ENCODE measurements around the gene MBL2. TPM values are rescaled to one million over a fixed set of nuclear protein-coding genes. Genes with fewer than 3 reads are reported as not detected.

Gene MBL2
- total and polyA plus RNA-seq, 2 donors (not counting 1 experiment from before 2014, with no cell fraction given), result not detected

DNA sequence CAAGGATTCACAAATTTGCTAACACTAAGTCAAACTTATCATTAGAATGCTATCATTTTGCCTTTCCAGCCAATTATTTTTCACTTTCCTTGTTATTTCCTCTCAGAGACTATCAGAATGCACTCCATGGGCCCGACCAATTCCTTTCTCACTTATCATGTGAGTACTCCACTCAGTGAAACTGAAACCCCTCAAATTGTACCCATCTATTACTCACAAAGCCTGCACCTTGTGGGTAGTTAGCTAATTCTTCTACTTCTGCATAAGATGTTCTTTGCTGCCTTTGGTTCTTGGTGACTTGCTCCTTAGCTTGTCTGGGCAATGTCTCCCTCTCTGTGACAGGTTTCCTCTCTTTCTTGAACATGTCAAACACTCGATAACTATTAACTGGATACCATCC, 35.2 kb upstream of the MBL2 start:
- Histone ChIP-seq H3K27ac (ENCODE audit: low read length in 2 of 2) (no peak overlapping the region), H3K79me2 (ENCODE audit: control insufficient read depth, insufficient read depth, low read length) (no peaks in the 10 kb centered on the region), H3K4me1 (ENCODE audit: control insufficient read depth in 2 of 2, insufficient read depth in 2 of 2, low read length in 2 of 2) (no peaks in the 10 kb centered on the region), H2AFZ (ENCODE audit: insufficient read depth, low read depth, low read length, poor library complexity, severe bottlenecking) (no peak overlapping the region), H3K9ac (ENCODE audit: low read length) (no peak overlapping the region), H3K4me3 (ENCODE audit: control extremely low read depth in 1 of 5, extremely low read depth in 1 of 5, insufficient read depth in 1 of 5, low read depth in 2 of 5, low read length in 4 of 5) (no peak overlapping the region), H3K27me3 (replicated peaks in 1 of 4; ENCODE audit: control extremely low read depth in 1 of 4, control insufficient read depth in 3 of 4, insufficient read depth in 4 of 4, low read length in 3 of 4) (no peaks in the 10 kb centered on the region), H3K36me3 (replicated peaks in 1 of 2; ENCODE audit: control extremely low read depth in 1 of 2, control insufficient read depth in 1 of 2, extremely low read depth in 1 of 2, insufficient read depth in 2 of 2, low read length in 1 of 2) (no peaks in the 10 kb centered on the region), H4K20me1 (ENCODE audit: control insufficient read depth, insufficient read depth, low read length, poor library complexity, severe bottlenecking) (no peaks in the 10 kb centered on the region), H3K9me3 (ENCODE audit: control extremely low read depth in 1 of 3, control insufficient read depth in 2 of 3, insufficient read depth in 1 of 3, low read length in 2 of 3) (no peaks in the 10 kb centered on the region), H3K4me2 (replicated peaks; ENCODE audit: low read depth, low read length, poor library complexity, severe bottlenecking) (no peak overlapping the region)
- Mint-ChIP-seq H3K27me3 (no peaks in the 10 kb centered on the region), H3K9me3 (ENCODE audit: insufficient read depth) (no peaks in the 10 kb centered on the region), H3K4me3 (no peak overlapping the region), H3K27ac (no peak overlapping the region), H3K4me1 (no peaks in the 10 kb centered on the region)
- DNase-seq, result no peak
- intact Hi-C loops (cut with micrococcal nuclease), result no loop called here
- ChIA-PET POLR2A (no interaction called here), CTCF (no interaction called here)
- TF ChIP-seq, protein P1, sequence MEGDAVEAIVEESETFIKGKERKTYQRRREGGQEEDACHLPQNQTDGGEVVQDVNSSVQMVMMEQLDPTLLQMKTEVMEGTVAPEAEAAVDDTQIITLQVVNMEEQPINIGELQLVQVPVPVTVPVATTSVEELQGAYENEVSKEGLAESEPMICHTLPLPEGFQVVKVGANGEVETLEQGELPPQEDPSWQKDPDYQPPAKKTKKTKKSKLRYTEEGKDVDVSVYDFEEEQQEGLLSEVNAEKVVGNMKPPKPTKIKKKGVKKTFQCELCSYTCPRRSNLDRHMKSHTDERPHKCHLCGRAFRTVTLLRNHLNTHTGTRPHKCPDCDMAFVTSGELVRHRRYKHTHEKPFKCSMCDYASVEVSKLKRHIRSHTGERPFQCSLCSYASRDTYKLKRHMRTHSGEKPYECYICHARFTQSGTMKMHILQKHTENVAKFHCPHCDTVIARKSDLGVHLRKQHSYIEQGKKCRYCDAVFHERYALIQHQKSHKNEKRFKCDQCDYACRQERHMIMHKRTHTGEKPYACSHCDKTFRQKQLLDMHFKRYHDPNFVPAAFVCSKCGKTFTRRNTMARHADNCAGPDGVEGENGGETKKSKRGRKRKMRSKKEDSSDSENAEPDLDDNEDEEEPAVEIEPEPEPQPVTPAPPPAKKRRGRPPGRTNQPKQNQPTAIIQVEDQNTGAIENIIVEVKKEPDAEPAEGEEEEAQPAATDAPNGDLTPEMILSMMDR (IDR thresholded peaks at IDR 0.05), result no peak
- TF ChIP-seq EZH2 (IDR thresholded peaks at IDR 0.05; ENCODE audit: borderline replicate concordance, insufficient read depth, low read depth, low read length, poor library complexity, severe bottlenecking), result no peak
- WGBS (ENCODE audit: insufficient coverage), result 83% methylated on average over 1 of the region's 2 CpGs
- ATAC-seq (ENCODE audit: low read depth), result no peak

- Mint-ChIP-seq H3K27me3 (no peaks in the 10 kb centered on the region), H3K4me3 (no peak overlapping the region), H3K27ac (no peak overlapping the region), H3K4me1 (no peaks in the 10 kb centered on the region), H3K9me3 (ENCODE audit: insufficient read depth) (peaks cover under 1% of the 10 kb centered on the region)
- H3K4me3 ChIP-seq (ENCODE audit: control extremely low read depth in 1 of 5, extremely low read depth in 1 of 5, insufficient read depth in 1 of 5, low read depth in 2 of 5, low read length in 4 of 5), result no peak overlapping the region
- H2AFZ ChIP-seq (ENCODE audit: insufficient read depth, low read depth, low read length, poor library complexity, severe bottlenecking), result no peak overlapping the region
- WGBS (ENCODE audit: insufficient coverage), result 87% methylated on average over 22 of the region's 25 CpGs
- H3K27me3 ChIP-seq (replicated peaks in 1 of 4; ENCODE audit: control extremely low read depth in 1 of 4, control insufficient read depth in 3 of 4, insufficient read depth in 4 of 4, low read length in 3 of 4), result no peaks in the 10 kb centered on the region
- DNase-seq, result no peak
- CTCF ChIA-PET, result no interaction called here
- no peaks in the 10 kb centered on the region for H3K36me3 ChIP-seq (replicated peaks in 1 of 2; ENCODE audit: control extremely low read depth in 1 of 2, control insufficient read depth in 1 of 2, extremely low read depth in 1 of 2, insufficient read depth in 2 of 2, low read length in 1 of 2)
- no peaks in the 10 kb centered on the region for H3K9me3 ChIP-seq (ENCODE audit: control extremely low read depth in 1 of 3, control insufficient read depth in 2 of 3, insufficient read depth in 1 of 3, low read length in 2 of 3)
- POLR2A ChIA-PET, result no interaction called here
- H4K20me1 ChIP-seq (ENCODE audit: control insufficient read depth, insufficient read depth, low read length, poor library complexity, severe bottlenecking), result no peaks in the 10 kb centered on the region
- intact Hi-C loops (cut with micrococcal nuclease), result no loop called here
- H3K79me2 ChIP-seq (ENCODE audit: control insufficient read depth, insufficient read depth, low read length), result no peaks in the 10 kb centered on the region
- no peaks in the 10 kb centered on the region for H3K4me1 ChIP-seq (ENCODE audit: control insufficient read depth in 2 of 2, insufficient read depth in 2 of 2, low read length in 2 of 2)
- H3K27ac ChIP-seq (ENCODE audit: low read length in 2 of 2), result no peak overlapping the region
- no peak for ATAC-seq (ENCODE audit: low read depth)
- H3K4me2 ChIP-seq (replicated peaks; ENCODE audit: low read depth, low read length, poor library complexity, severe bottlenecking), result no peak overlapping the region
- TF ChIP-seq, protein P1 (IDR thresholded peaks at IDR 0.05), result no peak
- no peak for TF ChIP-seq EZH2 (IDR thresholded peaks at IDR 0.05; ENCODE audit: borderline replicate concordance, insufficient read depth, low read depth, low read length, poor library complexity, severe bottlenecking)
- H3K9ac ChIP-seq (ENCODE audit: low read length), result no peak overlapping the region
Observed at GRCh38 chr10:52805414-52806285, 33.1 kb upstream of the MBL2 start.

Measured in B cell (primary cell).